Muscle of back (tissue), 11 donors: Measurements from ENCODE around the gene UNC119. TPM values are rescaled to one million over a fixed set of nuclear protein-coding genes. Genes with fewer than 3 reads are reported as not detected.

Source experiments
- DNase-seq, 3 donors: peaks; one replicate each; pipeline versions ENCODE4 v3.0.0 to v3.0.0-alpha.2; 2013
- polyA plus RNA-seq, 10 donors: library from polyadenylated mRNA; unstranded; fragments of 120-200 nt; gene quantifications; one replicate each; pipeline ENCODE4 v1.2.1, GENCODE V29; 2013; ENCODE audit not compliant: insufficient read length in 10 of 10

Gene UNC119
- polyA plus RNA-seq, 10 donors, result 10.8 to 19.5 (median 13.1) TPM

- DNase-seq, result no peak
Observed at GRCh38 chr17:28573966-28574480, 21.6 kb upstream of the UNC119 start.

- DNase-seq, result no peak
Observed at GRCh38 chr17:28573521-28573920, 21.1 kb upstream of the UNC119 start.

DNA sequence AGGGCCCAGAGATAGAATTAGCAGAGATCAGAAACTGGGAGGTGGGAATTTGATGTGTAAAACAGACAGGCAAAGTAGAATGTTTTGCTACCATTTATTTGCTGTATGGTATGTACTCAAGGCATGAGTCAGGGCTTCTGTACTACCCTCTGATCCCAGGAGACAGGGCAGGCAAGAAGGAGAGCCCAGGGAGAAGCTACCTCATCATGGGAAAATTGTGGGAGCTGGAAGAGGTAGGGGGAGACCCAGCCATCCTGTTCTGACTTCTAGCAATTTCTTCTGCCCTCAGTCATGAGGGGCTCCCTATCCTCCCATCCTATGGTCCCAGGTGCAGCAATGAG lies 20.6 kb upstream of the UNC119 start:
- no peak for DNase-seq

DNA sequence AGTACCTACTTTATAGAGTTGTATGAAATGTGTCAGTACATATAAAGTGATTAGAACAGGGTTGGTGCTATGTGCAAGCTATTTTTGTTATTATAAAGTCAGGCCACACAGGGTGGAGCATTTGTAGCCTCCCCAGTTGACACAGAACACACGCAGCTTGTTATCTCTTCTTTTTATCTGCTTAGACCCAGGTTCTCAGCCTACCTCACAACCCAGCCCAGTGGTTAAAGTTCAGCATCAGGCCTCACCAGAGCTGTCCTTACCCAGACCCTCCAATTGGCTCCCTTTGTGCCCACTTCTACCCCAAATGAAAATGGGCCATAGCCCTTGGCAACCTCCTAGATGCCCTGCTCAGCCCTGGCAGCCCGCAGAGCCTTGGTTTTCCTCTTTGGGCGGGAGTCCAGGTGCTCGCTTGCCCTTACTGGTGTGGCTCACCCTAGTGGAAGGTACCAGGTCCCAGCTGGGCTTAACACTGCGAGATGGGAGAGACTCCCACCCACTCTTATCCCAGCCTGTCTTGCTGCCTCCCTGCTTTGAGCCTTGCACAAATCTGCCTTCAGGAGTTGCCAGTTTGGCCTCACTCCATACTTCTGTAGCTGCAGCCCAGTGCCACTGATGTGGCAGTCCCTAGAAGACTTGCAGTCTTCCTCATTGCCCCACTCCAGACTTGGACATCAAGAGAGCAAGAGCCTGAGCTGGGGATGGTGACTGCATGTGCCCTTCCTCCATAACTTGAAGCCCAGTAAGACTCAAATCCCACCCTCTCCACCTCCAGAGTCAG lies 20.0 kb upstream of the UNC119 start:
- DNase-seq, result no peak

DNA sequence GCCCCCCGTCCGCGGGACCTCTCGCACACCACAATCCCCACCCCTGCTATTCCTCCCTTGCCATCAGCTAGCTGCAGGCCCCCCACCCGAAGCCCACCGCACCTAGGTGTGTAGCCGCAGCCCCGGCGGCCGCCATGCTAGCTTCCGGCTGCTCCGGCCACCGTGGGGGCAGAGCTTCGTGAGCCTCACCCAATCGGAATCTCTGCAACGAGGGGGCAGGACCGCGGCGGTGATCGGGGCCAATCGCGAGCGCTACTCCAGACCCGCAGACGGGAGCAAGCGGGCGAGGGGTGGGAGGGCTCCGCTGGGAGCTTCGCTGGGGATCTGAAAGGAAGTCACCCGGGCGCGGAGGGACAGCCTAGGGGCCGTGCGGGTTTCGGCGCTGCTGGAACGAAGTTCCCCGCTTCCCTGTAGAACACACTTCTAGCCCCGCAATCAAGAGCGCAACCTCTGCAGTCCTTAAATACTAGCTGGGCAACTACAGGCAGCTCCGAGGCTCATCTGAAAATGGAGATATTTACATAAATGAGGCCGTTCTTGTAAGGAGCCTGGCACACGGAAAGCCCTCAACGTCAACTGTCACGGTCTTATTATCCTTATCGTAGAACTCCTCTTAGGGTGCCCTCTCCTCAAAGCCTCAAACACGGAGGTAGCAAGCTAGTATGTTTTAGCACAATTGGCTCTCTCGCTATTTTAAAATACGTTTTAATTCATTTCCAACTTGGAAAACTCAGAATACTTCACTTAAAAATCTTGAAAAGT lies 19.1 kb upstream of the UNC119 start, which contains the start of gene PIGS:
Gene PIGS, minus strand, starts transcription at position 164 of the 762 bp plus-strand sequence. Its CDS starts 28 bp downstream, at position 136.
- DNase-seq, result peak; percentile 86 to 96 (median 92)

DNA sequence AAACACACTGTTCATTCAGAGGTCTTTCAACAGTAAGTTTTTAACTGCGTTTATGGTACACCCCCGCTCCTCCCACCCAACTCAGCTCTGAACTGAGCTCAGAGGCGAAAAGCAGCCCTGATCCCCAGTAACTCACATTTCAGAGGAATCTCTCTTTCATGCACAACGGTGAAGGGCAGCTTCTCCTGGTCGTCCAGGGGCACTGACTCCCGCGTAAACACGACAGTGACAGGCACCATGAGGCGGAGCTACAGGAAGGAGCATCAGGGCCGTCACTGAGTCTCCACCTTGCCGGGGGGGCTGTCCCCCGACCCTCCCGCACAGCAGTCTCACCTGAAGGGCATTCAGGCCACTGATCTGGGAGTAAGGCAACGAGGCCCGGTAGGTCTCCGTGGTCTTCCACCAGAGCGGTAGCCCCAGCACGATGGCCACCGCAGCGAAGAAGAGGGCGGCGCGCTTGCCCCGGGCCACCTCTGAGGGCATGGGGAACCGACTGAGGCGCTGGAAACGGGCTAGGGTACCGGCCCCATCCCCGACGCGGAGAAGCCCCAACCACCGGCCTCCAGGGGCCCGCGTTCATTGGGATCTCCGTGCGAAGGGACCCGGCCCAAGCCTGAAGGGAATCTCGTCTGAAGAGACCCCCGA lies 18.4 kb upstream of the UNC119 start:
- DNase-seq, result peak in 1 of 3 donors; percentile 42

- DNase-seq, result no peak
Observed at GRCh38 chr17:28569446-28569845, 17.0 kb upstream of the UNC119 start.

GRCh38 chr17:28567604-28568003 lies 15.2 kb upstream of the UNC119 start:
- no peak for DNase-seq

DNA sequence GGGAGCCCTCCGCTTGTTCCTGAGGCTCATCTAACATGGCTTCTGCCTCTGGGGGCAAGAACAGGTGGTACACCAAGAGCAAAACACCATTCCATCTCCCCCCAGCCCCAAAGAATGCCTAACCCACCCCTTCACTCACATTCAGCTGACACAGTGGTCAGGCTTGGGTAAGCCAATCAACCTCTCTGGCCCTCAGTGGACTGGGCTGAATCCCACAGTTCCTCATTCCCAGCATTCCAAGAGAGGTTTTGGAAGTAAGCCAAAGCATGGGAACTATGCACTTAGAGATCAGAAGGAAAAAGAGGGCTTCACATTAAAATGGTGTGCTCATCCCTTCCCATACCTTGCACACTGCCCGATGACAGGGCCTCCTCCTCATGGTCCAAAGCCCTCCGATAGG lies 11.1 kb upstream of the UNC119 start:
- peak in 1 of 3 donors; percentile 33 for DNase-seq

DNA sequence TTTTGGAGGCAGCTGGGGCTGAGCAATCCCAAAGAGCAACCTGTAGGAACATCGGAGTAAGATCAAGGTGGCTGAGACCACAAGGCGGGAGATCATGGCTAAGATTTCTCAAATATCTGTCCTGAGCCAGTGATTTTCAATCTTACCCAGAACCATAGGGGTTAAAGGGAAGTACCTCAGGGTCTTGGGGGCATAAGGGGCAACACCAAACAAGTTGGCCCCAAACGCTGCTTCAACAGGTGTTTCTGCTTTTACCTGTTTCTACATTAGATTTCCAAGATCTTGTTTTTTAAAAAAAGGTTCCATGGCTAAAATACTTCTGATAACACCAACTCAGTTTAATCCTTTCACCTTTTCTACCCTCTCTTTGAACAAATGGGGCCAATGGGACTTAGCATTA lies 2.6 kb upstream of the UNC119 start:
- no peak for DNase-seq

- DNase-seq, result no peak
Observed at GRCh38 chr17:28554565-28554964, 2.1 kb upstream of the UNC119 start.

DNA sequence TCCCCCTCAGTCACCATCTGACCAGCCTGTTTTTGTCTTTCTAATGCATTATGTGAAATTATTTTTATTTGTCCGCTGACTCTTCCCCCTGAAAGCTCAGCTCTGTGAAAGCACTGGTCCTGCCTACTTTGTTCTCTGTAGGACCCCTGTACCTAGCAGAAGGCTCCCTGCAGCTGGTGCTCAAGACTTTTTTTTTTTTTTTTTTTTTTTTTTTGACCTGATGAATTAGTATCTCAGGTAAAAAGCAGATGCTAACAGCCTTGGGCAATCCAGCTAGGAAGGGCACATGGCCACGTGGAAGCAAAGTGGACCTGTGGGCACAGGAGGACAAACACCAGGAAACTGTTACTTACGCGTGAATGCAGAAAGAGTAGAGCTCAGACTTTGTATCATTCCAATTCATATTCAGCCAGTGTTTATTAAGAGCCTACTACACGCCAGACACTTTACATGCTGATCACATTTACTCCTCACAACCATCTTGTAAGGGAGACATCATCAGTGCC lies 629 bp upstream of the UNC119 start:
- DNase-seq, result no peak

DNA sequence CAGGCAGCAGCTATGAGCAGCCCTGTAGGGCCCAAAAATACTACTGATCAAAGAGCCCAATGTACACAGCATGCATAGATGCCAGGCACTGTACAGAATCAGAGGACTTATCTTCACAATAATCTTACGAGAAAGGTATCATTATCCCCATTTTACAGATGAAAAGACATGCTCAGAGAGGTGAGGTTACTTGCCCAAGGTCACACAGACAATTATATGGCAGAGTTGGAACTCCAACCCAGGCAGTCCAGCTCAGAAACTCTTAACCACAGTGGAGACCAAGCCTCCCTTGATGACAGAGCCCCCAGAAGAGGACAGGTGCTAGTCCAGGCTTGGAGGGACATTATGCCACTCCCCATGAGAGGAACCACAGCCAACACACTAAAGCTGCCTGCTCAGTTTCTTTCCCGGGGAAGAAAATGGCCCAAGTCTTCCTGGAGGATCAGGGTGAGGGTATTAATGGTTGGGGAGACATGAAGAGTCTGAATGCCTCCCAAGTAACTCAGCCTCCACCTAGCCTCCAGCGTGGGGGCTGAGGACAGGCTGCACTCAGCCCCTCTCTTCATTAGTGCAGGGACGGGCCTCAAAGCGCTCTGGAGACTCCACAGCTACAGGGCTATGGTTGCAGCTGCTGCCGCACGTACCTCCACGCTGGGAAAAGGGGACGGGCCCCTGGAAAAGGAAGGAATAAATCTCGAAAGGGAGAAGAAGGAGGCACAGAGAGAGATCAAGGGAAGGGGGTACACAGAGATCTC lies 826 bp downstream of the UNC119 start:
- peak in 1 of 3 donors; percentile 66 for DNase-seq

DNA sequence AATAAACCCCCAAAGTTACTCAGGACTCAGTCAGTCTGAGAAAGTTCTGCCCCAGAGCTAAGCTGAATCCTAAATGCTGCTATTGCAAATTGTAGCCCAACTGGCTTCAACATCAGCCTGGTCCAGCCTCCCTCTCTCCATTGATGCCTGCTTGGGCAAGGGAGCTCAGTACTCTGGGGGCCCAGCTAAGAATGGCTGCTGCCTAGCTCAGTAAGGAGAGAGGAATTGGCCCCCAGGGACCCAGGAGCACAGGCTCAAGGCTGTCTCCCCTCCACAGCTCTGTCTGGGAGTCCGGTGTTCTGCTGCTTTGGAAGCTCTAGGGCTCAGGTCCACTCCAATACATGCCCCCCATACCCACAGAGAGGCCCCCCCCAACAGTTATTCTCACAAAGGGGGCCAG lies 1.6 kb downstream of the UNC119 start:
- no peak for DNase-seq

DNA sequence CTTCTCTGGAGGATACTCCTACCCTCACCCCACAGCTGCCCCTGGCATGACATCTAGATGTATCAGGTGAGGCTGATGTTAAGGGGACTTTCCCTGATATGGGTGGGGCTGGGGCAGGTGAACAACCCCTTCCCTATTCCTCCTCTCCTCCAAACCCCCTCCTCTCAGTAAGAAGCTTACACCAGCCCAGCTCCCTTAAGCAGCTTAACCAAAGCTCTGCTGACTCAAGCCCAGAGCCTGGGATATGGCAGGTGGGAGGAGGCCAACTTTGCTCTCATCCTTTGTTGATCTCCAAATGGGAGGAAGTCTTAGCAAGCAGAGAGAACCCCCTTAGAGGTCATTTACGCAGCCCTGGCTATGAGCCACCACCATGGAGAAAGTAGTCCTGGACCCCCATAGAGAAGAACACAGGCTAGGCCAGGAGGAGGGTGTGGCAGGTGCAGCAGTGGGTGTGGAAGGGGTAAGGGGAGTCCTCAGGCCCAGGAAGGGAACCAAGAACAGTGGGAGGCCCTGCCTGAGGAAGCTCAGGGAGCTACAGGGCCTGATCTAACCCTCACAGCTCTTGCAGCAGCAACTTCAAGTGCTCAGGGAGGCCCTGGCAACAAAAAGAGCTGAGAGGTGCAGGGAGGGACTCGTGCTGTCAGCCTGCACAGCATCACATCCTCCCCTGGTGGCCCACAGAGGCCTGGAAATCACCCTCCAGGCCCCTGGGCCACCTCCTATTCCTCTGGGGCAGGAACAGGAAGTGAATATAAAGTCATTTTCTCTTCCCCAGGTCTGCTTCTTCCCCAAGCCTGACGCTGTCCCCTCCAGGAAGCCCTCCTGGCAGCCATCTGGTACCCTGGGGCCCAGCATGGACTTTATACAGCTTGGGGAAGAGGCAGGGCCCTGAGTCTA lies 2.9 kb downstream of the UNC119 start:
- no peak for DNase-seq

DNA sequence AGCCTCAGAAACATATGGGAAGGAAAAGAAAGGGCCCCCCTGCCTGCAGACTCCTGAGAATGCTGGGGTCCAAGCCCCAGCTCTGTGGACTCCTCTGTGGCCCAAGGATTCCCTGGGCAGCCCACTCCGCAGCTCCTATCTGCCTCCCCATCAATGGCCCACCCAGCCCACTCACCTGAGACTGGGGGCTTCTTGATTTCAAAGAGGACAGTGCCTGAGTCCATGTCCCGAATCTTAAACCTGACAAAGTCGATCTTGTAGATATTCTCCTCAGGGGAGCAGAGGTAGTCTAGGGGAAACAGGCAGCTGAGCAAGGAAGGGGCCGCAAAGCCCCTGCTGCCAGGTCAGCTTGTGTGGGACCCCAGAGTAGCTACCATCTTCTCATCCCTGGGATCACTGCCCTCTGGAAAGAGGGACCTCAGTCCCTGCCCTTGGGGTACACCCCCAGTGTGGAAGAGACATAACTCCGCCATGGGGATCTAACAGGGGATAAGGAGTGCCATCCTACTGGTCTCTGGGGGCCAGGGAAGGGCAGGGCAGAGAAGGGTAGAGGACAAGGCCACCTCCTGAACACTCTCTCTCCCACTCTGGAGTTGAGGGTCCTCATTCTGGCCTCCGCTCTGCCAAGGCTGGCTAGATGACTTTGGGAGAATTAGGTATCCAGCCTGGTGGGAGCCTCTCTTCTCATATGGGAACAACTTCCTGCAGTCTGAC lies 3.9 kb downstream of the UNC119 start:
- DNase-seq, result no peak

- peak in 2 of 3 donors; percentile 48 to 61 for DNase-seq
Observed at GRCh38 chr17:28547623-28548416, 4.6 kb downstream of the UNC119 start.

DNA sequence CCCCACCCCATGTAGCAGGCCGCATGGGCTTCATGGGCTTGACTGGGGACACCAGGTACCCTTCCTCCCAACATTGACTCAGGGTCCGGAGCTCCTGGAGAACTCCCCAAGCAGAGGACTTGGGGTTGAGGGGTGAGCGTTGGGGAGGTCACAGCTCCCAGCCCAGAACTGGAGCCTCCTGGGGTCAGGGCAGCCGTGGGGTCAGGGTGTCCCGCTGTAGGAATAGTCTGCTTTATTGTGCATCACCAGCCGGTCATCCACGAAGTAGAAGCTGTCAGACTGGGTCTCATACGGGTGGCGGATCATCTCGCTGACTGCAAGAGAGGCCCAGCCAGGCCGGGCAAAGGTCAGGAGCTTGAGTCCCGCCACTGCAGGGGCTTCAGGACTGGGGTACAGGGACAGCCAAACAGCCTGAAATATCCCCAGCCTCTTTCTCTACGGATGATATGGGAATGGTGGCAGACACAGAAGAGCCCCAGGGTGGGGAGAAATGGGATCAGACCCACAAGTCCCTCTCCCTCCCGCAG lies 5.3 kb downstream of the UNC119 start:
- DNase-seq, result no peak
